GM10266 (cell line): ENCODE data around the gene DIP2C.

Experiments
- DNase-seq: peaks from one replicate; pipeline ENCODE4 v3.0.0; 2012; ENCODE audit errors: extremely low spot score
- CTCF ChIP-seq: IDR thresholded peaks from 2 replicates; pipeline ENCODE4 v1.5.1; 2012; ENCODE audit warnings: mild to moderate bottlenecking, low read depth; ENCODE audit not compliant: control insufficient read depth, insufficient read depth; ENCODE audit errors: missing control alignments

Gene DIP2C

DNA sequence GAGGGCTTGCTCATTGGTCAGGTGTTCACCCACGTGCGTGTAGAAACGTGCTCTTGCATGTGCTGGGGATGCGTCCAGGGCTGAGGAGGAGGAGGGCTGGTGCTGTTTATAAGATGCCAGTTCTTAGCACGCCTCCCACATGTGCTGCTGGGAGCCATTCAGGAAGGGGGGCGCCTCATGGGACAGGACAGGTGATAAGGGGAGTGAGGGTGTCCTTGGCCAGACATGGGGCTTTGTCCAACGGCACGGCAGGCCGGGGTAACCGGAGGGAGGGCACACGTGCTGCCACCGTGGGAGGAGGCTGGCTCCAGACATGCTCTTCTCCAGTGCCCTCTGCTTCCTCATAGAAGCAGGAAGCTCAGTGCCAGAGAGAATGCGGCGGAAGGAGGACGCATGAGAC is 404.3 kb downstream of the DIP2C start:
- DNase-seq, result no peak
- TF ChIP-seq CTCF, result no peak

GRCh38 chr10:283916-284356 is 405.5 kb downstream of the DIP2C start:
- peak; percentile 1 for TF ChIP-seq CTCF
- DNase-seq, result peak; percentile 59

DNA sequence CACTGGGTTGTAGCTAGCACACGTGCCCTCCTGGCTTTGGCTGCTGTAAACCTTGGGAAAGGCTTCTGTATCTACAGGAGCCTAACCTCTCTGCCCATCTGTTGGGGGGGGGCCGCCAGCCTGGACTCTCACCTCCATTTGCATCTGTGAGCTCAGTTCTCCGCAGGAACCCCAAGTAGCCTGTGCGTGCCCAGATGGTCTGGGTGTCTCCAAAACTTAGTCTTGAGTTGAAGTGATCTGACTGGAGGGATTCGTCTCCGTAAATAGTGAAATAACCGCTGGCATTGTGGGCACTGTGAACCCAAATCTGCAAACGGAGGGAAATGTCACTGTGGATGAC is 406.4 kb downstream of the DIP2C start:
- DNase-seq, result no peak
- TF ChIP-seq CTCF, result no peak

GRCh38 chr10:282294-283139 is 407.0 kb downstream of the DIP2C start:
- no peak for DNase-seq
- TF ChIP-seq CTCF, result no peak

DNA sequence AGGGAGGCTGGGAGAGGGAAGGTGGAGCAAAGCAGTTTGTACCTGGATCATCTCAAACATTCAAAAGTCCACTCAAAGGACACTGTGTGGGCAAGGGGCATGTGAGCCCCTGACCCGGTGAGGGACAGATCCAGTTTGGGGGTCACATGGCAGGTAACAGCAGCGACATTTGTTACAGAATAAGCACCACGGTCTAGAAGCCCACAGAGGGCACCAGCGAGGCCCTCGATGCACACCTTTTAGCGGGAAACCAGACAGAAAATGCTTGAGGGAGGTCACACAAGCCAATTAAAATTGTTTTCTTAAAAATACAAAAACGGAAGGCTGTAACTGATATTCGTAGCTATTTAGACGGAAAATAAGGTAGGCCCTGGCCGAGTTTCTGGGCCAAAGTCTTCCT is 409.8 kb downstream of the DIP2C start:
- no peak for DNase-seq
- no peak for TF ChIP-seq CTCF

- no peak for DNase-seq
- TF ChIP-seq CTCF, result no peak
Measured at GRCh38 chr10:279232-279631, 410.2 kb downstream of the DIP2C start.

DNA sequence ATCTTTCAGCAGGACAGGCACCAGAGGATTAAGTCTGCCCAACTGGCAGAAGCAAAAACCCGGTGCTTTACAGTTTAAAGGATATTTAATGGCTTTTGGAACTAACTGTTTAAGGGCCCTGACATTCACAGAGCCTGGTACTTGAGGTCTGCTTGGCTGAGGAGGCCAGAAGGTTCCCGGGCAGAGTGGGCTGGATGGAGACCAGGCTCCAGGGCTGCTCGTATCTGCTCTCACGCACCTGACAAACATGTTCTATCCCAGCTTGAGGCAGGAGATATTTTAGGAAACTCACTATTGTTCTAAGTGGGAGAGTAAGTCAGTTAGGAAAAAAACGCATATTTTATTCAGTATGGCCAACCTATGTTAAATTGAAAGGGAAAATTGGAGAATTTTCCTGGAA is 410.8 kb downstream of the DIP2C start:
- no peak for TF ChIP-seq CTCF
- DNase-seq, result no peak
